KMS-11 (cell line): ENCODE results near the gene TMEM17.

ENCODE experiments used
- H2AFZ ChIP-seq: fragments of 200-600 bp; sonication (generic); 2 replicates; pipeline ENCODE4 v1.6.1; 2016; ENCODE audit warnings: antibody characterized with exemption, mixed run types, low read depth
- H3K27ac ChIP-seq: fragments of 200-600 bp; sonication (generic); 2 replicates; pipeline ENCODE4 v1.6.1; 2016; ENCODE audit warnings: mild to moderate bottlenecking, mixed run types
- H3K27me3 ChIP-seq: fragments of 200-600 bp; sonication (generic); 2 replicates; pipeline ENCODE4 v1.6.1; 2017; ENCODE audit warnings: mild to moderate bottlenecking, low read depth, mixed run types, moderate library complexity; ENCODE audit not compliant: insufficient read depth
- H3K36me3 ChIP-seq: fragments of 200-600 bp; sonication (generic); 2 replicates; pipeline ENCODE4 v1.6.1; 2017; ENCODE audit warnings: mild to moderate bottlenecking, mixed run types; ENCODE audit not compliant: insufficient read depth
- H3K4me1 ChIP-seq: fragments of 200-600 bp; sonication (generic); 2 replicates; pipeline ENCODE4 v1.6.1; 2016; ENCODE audit warnings: mild to moderate bottlenecking, low read depth, mixed run types; ENCODE audit not compliant: poor library complexity, severe bottlenecking
- H3K4me2 ChIP-seq: fragments of 200-600 bp; sonication (generic); 2 replicates; pipeline ENCODE4 v1.7.0; 2016; ENCODE audit warnings: mild to moderate bottlenecking, mixed run types
- H3K4me3 ChIP-seq: fragments of 200-600 bp; sonication (generic); IDR thresholded peaks from 2 replicates; pipeline ENCODE4 v1.6.1; 2017; ENCODE audit warnings: low read depth, low read length, mixed read lengths; ENCODE audit not compliant: insufficient read depth
- H3K79me2 ChIP-seq: fragments of 200-600 bp; sonication (generic); 2 replicates; pipeline ENCODE4 v1.6.1; 2016; ENCODE audit warnings: low read depth, mixed run types; ENCODE audit not compliant: insufficient read depth
- H3K9ac ChIP-seq: fragments of 200-600 bp; sonication (generic); 2 replicates; pipeline ENCODE4 v1.6.1; 2016; ENCODE audit warnings: mild to moderate bottlenecking, mixed run types
- H4K20me1 ChIP-seq: fragments of 200-600 bp; sonication (generic); 2 replicates; pipeline ENCODE4 v1.6.1; 2016; ENCODE audit warnings: mild to moderate bottlenecking, mixed run types; ENCODE audit not compliant: insufficient read depth
- TF ChIP-seq, protein P1 (sequence below): fragments of 200-600 bp; sonication (generic); conservative IDR thresholded peaks from 2 replicates; pipeline ENCODE4 v1.6.1; 2017; ENCODE audit warnings: low read depth, mild to moderate bottlenecking, antibody characterized with exemption, low read length, moderate library complexity, mixed read lengths

TMEM17 gene

DNA sequence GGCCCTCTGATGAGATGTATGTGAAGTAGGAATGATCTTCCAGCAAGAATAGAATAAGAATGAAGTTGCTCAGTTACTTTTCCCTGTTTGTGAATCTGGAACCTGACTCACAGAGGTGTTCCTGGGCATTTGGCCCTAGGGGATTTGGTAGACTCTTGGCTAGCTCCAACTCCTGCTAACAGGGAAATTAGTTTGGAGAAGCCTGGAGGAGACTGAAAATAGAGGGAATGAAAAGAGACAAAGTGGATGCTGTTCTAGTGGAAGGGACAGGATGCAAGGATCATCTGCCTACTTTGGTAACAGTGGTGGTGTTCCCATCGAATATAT is 19.6 kb downstream of the TMEM17 start:
- no peak overlapping the region for H3K9ac ChIP-seq
- H4K20me1 ChIP-seq, result no peaks in the 10 kb centered on the region
- H3K79me2 ChIP-seq, result no peaks in the 10 kb centered on the region
- no peaks in the 10 kb centered on the region for H3K4me1 ChIP-seq
- no peak overlapping the region for H2AFZ ChIP-seq
- no peak overlapping the region for H3K27ac ChIP-seq
- TF ChIP-seq, protein P1, sequence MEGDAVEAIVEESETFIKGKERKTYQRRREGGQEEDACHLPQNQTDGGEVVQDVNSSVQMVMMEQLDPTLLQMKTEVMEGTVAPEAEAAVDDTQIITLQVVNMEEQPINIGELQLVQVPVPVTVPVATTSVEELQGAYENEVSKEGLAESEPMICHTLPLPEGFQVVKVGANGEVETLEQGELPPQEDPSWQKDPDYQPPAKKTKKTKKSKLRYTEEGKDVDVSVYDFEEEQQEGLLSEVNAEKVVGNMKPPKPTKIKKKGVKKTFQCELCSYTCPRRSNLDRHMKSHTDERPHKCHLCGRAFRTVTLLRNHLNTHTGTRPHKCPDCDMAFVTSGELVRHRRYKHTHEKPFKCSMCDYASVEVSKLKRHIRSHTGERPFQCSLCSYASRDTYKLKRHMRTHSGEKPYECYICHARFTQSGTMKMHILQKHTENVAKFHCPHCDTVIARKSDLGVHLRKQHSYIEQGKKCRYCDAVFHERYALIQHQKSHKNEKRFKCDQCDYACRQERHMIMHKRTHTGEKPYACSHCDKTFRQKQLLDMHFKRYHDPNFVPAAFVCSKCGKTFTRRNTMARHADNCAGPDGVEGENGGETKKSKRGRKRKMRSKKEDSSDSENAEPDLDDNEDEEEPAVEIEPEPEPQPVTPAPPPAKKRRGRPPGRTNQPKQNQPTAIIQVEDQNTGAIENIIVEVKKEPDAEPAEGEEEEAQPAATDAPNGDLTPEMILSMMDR, result no peak
- H3K27me3 ChIP-seq, result no peaks in the 10 kb centered on the region
- H3K36me3 ChIP-seq, result no peaks in the 10 kb centered on the region
- no peak overlapping the region for H3K4me2 ChIP-seq
- no peak overlapping the region for H3K4me3 ChIP-seq

GRCh38 chr2:62485761-62486438 is 20.1 kb downstream of the TMEM17 start:
- H3K27me3 ChIP-seq, result no peaks in the 10 kb centered on the region
- no peak overlapping the region for H3K4me2 ChIP-seq
- no peak overlapping the region for H3K27ac ChIP-seq
- no peaks in the 10 kb centered on the region for H3K79me2 ChIP-seq
- no peaks in the 10 kb centered on the region for H3K4me1 ChIP-seq
- no peak overlapping the region for H2AFZ ChIP-seq
- no peak overlapping the region for H3K9ac ChIP-seq
- no peaks in the 10 kb centered on the region for H4K20me1 ChIP-seq
- TF ChIP-seq, protein P1, result no peak
- H3K36me3 ChIP-seq, result no peaks in the 10 kb centered on the region
- H3K4me3 ChIP-seq, result no peak overlapping the region

GRCh38 chr2:62482558-62483352 is 23.2 kb downstream of the TMEM17 start:
- H3K4me2 ChIP-seq, result no peak overlapping the region
- no peak overlapping the region for H2AFZ ChIP-seq
- H3K4me3 ChIP-seq, result no peak overlapping the region
- H3K79me2 ChIP-seq, result no peaks in the 10 kb centered on the region
- H3K36me3 ChIP-seq, result no peaks in the 10 kb centered on the region
- no peaks in the 10 kb centered on the region for H3K4me1 ChIP-seq
- no peak overlapping the region for H3K9ac ChIP-seq
- H3K27me3 ChIP-seq, result no peaks in the 10 kb centered on the region
- TF ChIP-seq, protein P1, result no peak
- no peak overlapping the region for H3K27ac ChIP-seq
- no peaks in the 10 kb centered on the region for H4K20me1 ChIP-seq

DNA sequence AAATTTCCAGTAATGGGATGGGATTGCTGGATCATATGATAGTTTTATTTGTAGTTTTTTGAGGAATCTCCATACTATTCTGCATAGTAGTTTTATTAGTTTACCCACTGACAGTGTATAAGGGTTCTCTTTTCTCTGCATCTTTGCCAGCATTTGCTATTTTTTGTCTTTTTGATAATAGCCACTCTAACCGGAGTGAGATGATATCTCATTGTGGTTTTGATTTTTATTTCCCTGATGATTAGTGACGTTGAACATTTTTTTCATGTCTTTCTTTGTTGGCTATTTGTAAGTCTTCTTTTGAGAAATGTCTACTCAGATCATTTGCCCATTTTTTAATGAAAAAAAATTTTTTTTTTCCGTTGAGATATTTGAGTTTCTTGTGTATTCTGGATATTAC is 26.1 kb downstream of the TMEM17 start:
- H2AFZ ChIP-seq, result no peak overlapping the region
- H3K79me2 ChIP-seq, result no peaks in the 10 kb centered on the region
- H3K36me3 ChIP-seq, result no peaks in the 10 kb centered on the region
- H3K9ac ChIP-seq, result no peak overlapping the region
- H3K27me3 ChIP-seq, result no peaks in the 10 kb centered on the region
- no peak overlapping the region for H3K4me2 ChIP-seq
- H3K4me3 ChIP-seq, result no peak overlapping the region
- TF ChIP-seq, protein P1, result no peak
- no peaks in the 10 kb centered on the region for H3K4me1 ChIP-seq
- H4K20me1 ChIP-seq, result no peaks in the 10 kb centered on the region
- no peak overlapping the region for H3K27ac ChIP-seq
